Liver (tissue), 3 donors: ENCODE measurements around the gene CFAP100.

Source experiments
- CTCF ChIP-seq: fragments of 150-350 bp; IDR thresholded peaks from 2 replicates; pipeline ENCODE4 v1.5.1; 2017; ENCODE audit warnings: improper control_type of control experiment, low read depth, low read length; ENCODE audit not compliant: missing input control
- EGR1 ChIP-seq, 2 donors: IDR thresholded peaks; 2 replicates each; pipeline ENCODE4 v1.6.1; 2016 to 2018; ENCODE audit warnings: antibody characterized with exemption in 2 of 2, low read depth in 2 of 2
- FOXA2 ChIP-seq: IDR thresholded peaks from 2 replicates; pipeline ENCODE4 v1.6.1; 2016; ENCODE audit warnings: antibody characterized with exemption
- GABPA ChIP-seq, 2 donors: IDR thresholded peaks in 1 of 2; conservative IDR thresholded peaks in 1 of 2; 2 replicates each; pipeline ENCODE4 v1.6.1; 2016; ENCODE audit warnings: antibody characterized with exemption in 2 of 2, mild to moderate bottlenecking in 1 of 2, moderate library complexity in 1 of 2
- HNF4G ChIP-seq: IDR thresholded peaks from 2 replicates; pipeline ENCODE4 v1.6.1; 2016; ENCODE audit warnings: antibody characterized with exemption
- JUND ChIP-seq, 2 donors: IDR thresholded peaks; 2 replicates each; pipeline ENCODE4 v1.6.1; 2016; ENCODE audit warnings: antibody characterized with exemption in 2 of 2
- NR2F2 ChIP-seq: IDR thresholded peaks from 2 replicates; pipeline ENCODE4 v1.6.1; 2016; ENCODE audit warnings: antibody characterized with exemption
- RAD21 ChIP-seq, 2 donors: IDR thresholded peaks; 2 replicates each; pipeline ENCODE4 v1.6.1; 2016; ENCODE audit warnings: antibody characterized with exemption in 2 of 2, mild to moderate bottlenecking in 2 of 2
- TAF1 ChIP-seq: conservative IDR thresholded peaks from 2 replicates; pipeline ENCODE4 v1.6.1; 2016; ENCODE audit warnings: antibody characterized with exemption, mild to moderate bottlenecking
- YY1 ChIP-seq: IDR thresholded peaks from 2 replicates; pipeline ENCODE4 v1.6.1; 2016; ENCODE audit warnings: antibody characterized with exemption, mild to moderate bottlenecking
- ZBTB33 ChIP-seq: IDR thresholded peaks from 2 replicates; pipeline ENCODE4 v1.6.1; 2016; ENCODE audit warnings: antibody characterized with exemption
- TF ChIP-seq, protein P1 (sequence below): IDR thresholded peaks from 2 replicates; pipeline ENCODE4 v1.6.1; 2016; ENCODE audit warnings: antibody characterized with exemption
- TF ChIP-seq, protein P2 (sequence below): IDR thresholded peaks from 2 replicates; pipeline ENCODE4 v1.6.1; 2016; ENCODE audit warnings: antibody characterized with exemption, mild to moderate bottlenecking
- donor health status: healthy.
- donor health status: healthy.

DNA sequence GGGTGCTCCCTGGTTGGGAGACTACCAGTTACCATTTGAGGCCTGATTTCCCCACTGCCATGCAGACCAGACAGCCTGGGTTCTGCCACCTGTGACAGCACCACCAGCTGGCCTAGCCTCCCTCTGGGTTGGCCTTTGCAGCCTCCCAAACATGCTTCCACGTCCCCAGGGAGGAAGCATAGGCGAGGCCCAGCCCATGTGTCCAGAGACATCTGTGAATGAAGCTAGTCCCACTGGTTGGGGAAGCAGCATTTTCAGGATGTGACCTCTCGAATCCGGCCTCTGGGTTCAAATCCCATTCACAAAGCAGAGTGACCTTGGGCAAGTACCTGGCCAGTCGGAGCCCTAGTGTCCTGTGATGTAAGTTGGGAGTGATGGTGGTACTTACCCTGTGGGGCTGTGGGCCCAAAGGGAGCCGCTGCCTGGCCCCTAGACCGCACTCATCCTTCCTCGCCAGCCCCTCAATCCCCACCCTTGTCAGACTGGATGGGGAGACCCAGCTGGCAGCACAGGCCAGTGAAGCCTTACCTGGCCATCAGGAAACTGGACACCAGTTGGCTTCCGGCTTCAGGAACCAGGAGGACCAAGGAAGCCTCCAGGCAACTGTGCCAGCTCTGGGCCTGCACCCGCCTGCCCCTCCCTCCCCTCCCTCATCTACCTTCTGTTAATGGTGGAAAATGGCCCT is 43.5 kb upstream of the CFAP100 start:
- TF ChIP-seq GABPA (IDR thresholded peaks at IDR 0.05 in 1 of 2, conservative IDR thresholded peaks at IDR 0.05 in 1 of 2) (no peak), ZBTB33 (no peak), YY1 (no peak), CTCF (no peak), FOXA2 (no peak), JUND (IDR thresholded peaks at IDR 0.05) (no peak), TAF1 (no peak), RAD21 (IDR thresholded peaks at IDR 0.05) (no peak), EGR1 (IDR thresholded peaks at IDR 0.05; ENCODE audit: low read depth in 2 of 2) (no peak), HNF4G (no peak), NR2F2 (no peak)
- TF ChIP-seq, protein P1, sequence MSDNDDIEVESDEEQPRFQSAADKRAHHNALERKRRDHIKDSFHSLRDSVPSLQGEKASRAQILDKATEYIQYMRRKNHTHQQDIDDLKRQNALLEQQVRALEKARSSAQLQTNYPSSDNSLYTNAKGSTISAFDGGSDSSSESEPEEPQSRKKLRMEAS, result no peak
- TF ChIP-seq, protein P2, sequence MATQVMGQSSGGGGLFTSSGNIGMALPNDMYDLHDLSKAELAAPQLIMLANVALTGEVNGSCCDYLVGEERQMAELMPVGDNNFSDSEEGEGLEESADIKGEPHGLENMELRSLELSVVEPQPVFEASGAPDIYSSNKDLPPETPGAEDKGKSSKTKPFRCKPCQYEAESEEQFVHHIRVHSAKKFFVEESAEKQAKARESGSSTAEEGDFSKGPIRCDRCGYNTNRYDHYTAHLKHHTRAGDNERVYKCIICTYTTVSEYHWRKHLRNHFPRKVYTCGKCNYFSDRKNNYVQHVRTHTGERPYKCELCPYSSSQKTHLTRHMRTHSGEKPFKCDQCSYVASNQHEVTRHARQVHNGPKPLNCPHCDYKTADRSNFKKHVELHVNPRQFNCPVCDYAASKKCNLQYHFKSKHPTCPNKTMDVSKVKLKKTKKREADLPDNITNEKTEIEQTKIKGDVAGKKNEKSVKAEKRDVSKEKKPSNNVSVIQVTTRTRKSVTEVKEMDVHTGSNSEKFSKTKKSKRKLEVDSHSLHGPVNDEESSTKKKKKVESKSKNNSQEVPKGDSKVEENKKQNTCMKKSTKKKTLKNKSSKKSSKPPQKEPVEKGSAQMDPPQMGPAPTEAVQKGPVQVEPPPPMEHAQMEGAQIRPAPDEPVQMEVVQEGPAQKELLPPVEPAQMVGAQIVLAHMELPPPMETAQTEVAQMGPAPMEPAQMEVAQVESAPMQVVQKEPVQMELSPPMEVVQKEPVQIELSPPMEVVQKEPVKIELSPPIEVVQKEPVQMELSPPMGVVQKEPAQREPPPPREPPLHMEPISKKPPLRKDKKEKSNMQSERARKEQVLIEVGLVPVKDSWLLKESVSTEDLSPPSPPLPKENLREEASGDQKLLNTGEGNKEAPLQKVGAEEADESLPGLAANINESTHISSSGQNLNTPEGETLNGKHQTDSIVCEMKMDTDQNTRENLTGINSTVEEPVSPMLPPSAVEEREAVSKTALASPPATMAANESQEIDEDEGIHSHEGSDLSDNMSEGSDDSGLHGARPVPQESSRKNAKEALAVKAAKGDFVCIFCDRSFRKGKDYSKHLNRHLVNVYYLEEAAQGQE, result no peak
